A549 (cell line): ENCODE data around the gene NFASC. TPM values are rescaled to one million over a fixed set of nuclear protein-coding genes. Genes with fewer than 3 reads are reported as not detected.

ENCODE experiments used
- ATAC-seq, 2 experiments: fragments of 200-7000 bp in 1 of 2; fragments of >200 bp in 1 of 2; cut with Nextera tagmentation in 1 of 2; cut with Tn5 transposase in 1 of 2; 3 replicates each; pipeline versions ENCODE4 v1.8.0 to v1.9.1; 2018 to 2020; ENCODE audit warnings: mild to moderate bottlenecking in 1 of 2, moderate library complexity in 1 of 2
- CTCF ChIA-PET: fragments of 300-600 bp; sonication (Branson Sonifier 250); formaldehyde crosslinking; extraction: SDS; loops from one replicate; lab custom pipeline; 2021; ENCODE audit warnings: antibody characterized with exemption, inconsistent platforms; lab: Yijun Ruan, JAX
- POLR2A ChIA-PET: fragments of 350-600 bp; formaldehyde crosslinking; extraction: SDS; loops from one replicate; lab custom pipeline; 2021; ENCODE audit warnings: antibody characterized with exemption, inconsistent platforms; lab: Yijun Ruan, JAX
- DNase-seq, 2 experiments: peaks; one replicate each; pipeline versions ENCODE4 v3.0.0 to v3.0.0-alpha.2; 2011 to 2016; ENCODE audit warnings: low read depth in 1 of 2, low spot score in 1 of 2
- FAIRE-seq: peaks from 2 replicates; lab custom pipeline; 2011; peaks lifted over from hg19 to GRCh38; lab: Jason Lieb, UNC
- H3K27ac ChIP-seq, 2 experiments: fragments of >200 bp; sonication (Bioruptor Twin); formaldehyde crosslinking; 3 replicates each; pipeline ENCODE4 v1.5.1; 2016 to 2017
- H3K4me1 ChIP-seq: fragments of >200 bp; sonication (Bioruptor Twin); formaldehyde crosslinking; 3 replicates; pipeline ENCODE4 v1.6.1; 2016
- H3K4me2 ChIP-seq: fragments of >200 bp; sonication (Bioruptor Twin); formaldehyde crosslinking; 3 replicates; pipeline ENCODE4 v1.6.1; 2016
- H3K4me3 ChIP-seq: fragments of >200 bp; sonication (Bioruptor Twin); formaldehyde crosslinking; 3 replicates; pipeline ENCODE4 v1.5.1; 2016
- H3K9me3 ChIP-seq: fragments of >200 bp; sonication (Bioruptor Twin); formaldehyde crosslinking; 3 replicates; pipeline ENCODE4 v1.6.1; 2016
- BCL3 ChIP-seq: fragments of >200 bp; sonication (Bioruptor Twin); formaldehyde crosslinking; IDR thresholded peaks from 3 replicates; pipeline ENCODE4 v1.6.1; 2016
- BHLHE40 ChIP-seq: IDR thresholded peaks from 2 replicates; pipeline ENCODE4 v1.6.1; 2012; ENCODE audit warnings: low read depth, low read length, inconsistent platforms
- CBX2 ChIP-seq: fragments of 200-600 bp; sonication (generic); IDR thresholded peaks from 2 replicates; pipeline ENCODE4 v1.6.1; 2016; ENCODE audit warnings: low read depth, mild to moderate bottlenecking, borderline replicate concordance
- CBX8 ChIP-seq: fragments of 200-600 bp; sonication (generic); IDR thresholded peaks from 2 replicates; pipeline ENCODE4 v1.6.1; 2016
- CEBPB ChIP-seq, 2 experiments: fragments of >200 bp in 1 of 2; sonication (Bioruptor Twin) in 1 of 2; formaldehyde crosslinking in 1 of 2; IDR thresholded peaks; 2 replicates each; pipeline ENCODE4 v1.6.1; 2012 to 2016
- CHD2 ChIP-seq: fragments of 150-350 bp; IDR thresholded peaks from 2 replicates; pipeline ENCODE4 v1.6.1; 2014; ENCODE audit warnings: low read length; ENCODE audit not compliant: partially characterized antibody
- CTCF ChIP-seq: fragments of >200 bp; sonication (Bioruptor Twin); formaldehyde crosslinking; IDR thresholded peaks from 3 replicates; pipeline ENCODE4 v1.5.1; 2016
- EHF ChIP-seq: fragments of 250-450 bp; sonication (Bioruptor Pico); IDR thresholded peaks from 2 replicates; pipeline ENCODE4 v1.5.0; 2020; ENCODE audit warnings: mild to moderate bottlenecking
- EHMT2 ChIP-seq: fragments of 200-600 bp; sonication (generic); IDR thresholded peaks from 2 replicates; pipeline ENCODE4 v1.6.1; 2016; ENCODE audit warnings: antibody characterized with exemption, low read depth, mild to moderate bottlenecking, moderate library complexity
- ELK1 ChIP-seq: fragments of 150-350 bp; IDR thresholded peaks from 2 replicates; pipeline ENCODE4 v1.6.1; 2014; ENCODE audit warnings: low read depth, mild to moderate bottlenecking, low read length
- EP300 ChIP-seq, 2 experiments: fragments of >200 bp; sonication (Bioruptor Twin); formaldehyde crosslinking; IDR thresholded peaks; 2 replicates in 1 of 2; 3 replicates in 1 of 2; pipeline ENCODE4 v1.6.1; 2016 to 2017
- FOSL2 ChIP-seq, 2 experiments: fragments of 450-650 bp in 1 of 2; fragments of >200 bp in 1 of 2; sonication (Bioruptor Twin) in 1 of 2; formaldehyde crosslinking; IDR thresholded peaks; 2 replicates each; pipeline versions ENCODE4 v1.5.0 to v1.6.1; 2016 to 2020; ENCODE audit warnings: mild to moderate bottlenecking in 1 of 2, moderate library complexity in 1 of 2
- HDAC2 ChIP-seq: fragments of 200-600 bp; sonication (generic); IDR thresholded peaks from 2 replicates; pipeline ENCODE4 v1.6.1; 2016
- HEYL ChIP-seq: fragments of 250-450 bp; sonication (Bioruptor Pico); IDR thresholded peaks from 2 replicates; pipeline ENCODE4 v1.8.0; 2021; ENCODE audit warnings: mild to moderate bottlenecking, moderate library complexity
- HOXA7 ChIP-seq: fragments of 250-450 bp; sonication (Bioruptor Pico); IDR thresholded peaks from 2 replicates; pipeline ENCODE4 v1.5.0; 2020; ENCODE audit warnings: mild to moderate bottlenecking, moderate library complexity
- HOXB13 ChIP-seq: fragments of 250-450 bp; sonication (Bioruptor Pico); IDR thresholded peaks from 2 replicates; pipeline ENCODE4 v1.5.0; 2020; ENCODE audit warnings: low read depth, mild to moderate bottlenecking, moderate library complexity
- HOXB5 ChIP-seq: fragments of 250-450 bp; sonication (Bioruptor Pico); IDR thresholded peaks from 2 replicates; pipeline ENCODE4 v1.5.0; 2020; ENCODE audit warnings: mild to moderate bottlenecking, moderate library complexity
- JUNB ChIP-seq: fragments of >200 bp; sonication (Bioruptor Twin); formaldehyde crosslinking; IDR thresholded peaks from 2 replicates; pipeline ENCODE4 v1.6.1; 2016
- KDM1A ChIP-seq: fragments of 200-600 bp; sonication (generic); IDR thresholded peaks from 2 replicates; pipeline ENCODE4 v1.6.1; 2016; ENCODE audit warnings: low read depth, mild to moderate bottlenecking
- MAFK ChIP-seq: fragments of 450-650 bp; IDR thresholded peaks from 2 replicates; pipeline ENCODE4 v1.6.1; 2014; ENCODE audit not compliant: partially characterized antibody
- MYC ChIP-seq: IDR thresholded peaks from 2 replicates; pipeline ENCODE4 v1.6.1; 2012; ENCODE audit warnings: mild to moderate bottlenecking, inconsistent platforms, low read length, improper control_type of control experiment, borderline replicate concordance
- NFE2L2 ChIP-seq: fragments of 150-350 bp; conservative IDR thresholded peaks from 2 replicates; pipeline ENCODE4 v1.6.1; 2014; ENCODE audit warnings: low read length
- PHF8 ChIP-seq: fragments of 200-600 bp; sonication (generic); IDR thresholded peaks from 2 replicates; pipeline ENCODE4 v1.6.1; 2016; ENCODE audit warnings: low read depth, mild to moderate bottlenecking, antibody characterized with exemption, moderate library complexity, borderline replicate concordance
- POLR2A ChIP-seq: IDR thresholded peaks from 2 replicates; pipeline ENCODE4 v1.6.1; 2012; ENCODE audit warnings: mild to moderate bottlenecking, low read length
- POLR2AphosphoS2 ChIP-seq: conservative IDR thresholded peaks from 2 replicates; pipeline ENCODE4 v1.6.1; 2012; ENCODE audit warnings: low read length, improper control_type of control experiment, inconsistent platforms
- RAD21 ChIP-seq, 2 experiments: fragments of >200 bp in 1 of 2; sonication (Bioruptor Twin) in 1 of 2; formaldehyde crosslinking in 1 of 2; IDR thresholded peaks in 1 of 2; conservative IDR thresholded peaks in 1 of 2; 2 replicates in 1 of 2; 3 replicates in 1 of 2; pipeline ENCODE4 v1.6.1; 2012 to 2018; ENCODE audit warnings: inconsistent platforms in 1 of 2
- RARB ChIP-seq: fragments of 250-450 bp; sonication (Bioruptor Pico); IDR thresholded peaks from 2 replicates; pipeline ENCODE4 v1.8.0; 2021; ENCODE audit warnings: mild to moderate bottlenecking, moderate library complexity
- RCOR1 ChIP-seq: fragments of 150-350 bp; IDR thresholded peaks from 2 replicates; pipeline ENCODE4 v1.6.1; 2014; ENCODE audit warnings: antibody characterized with exemption, low read length, low read depth
- RFX5 ChIP-seq: fragments of 450-650 bp; IDR thresholded peaks from 2 replicates; pipeline ENCODE4 v1.7.1; 2014; ENCODE audit warnings: antibody characterized with exemption, mild to moderate bottlenecking, moderate library complexity
- RNF2 ChIP-seq: fragments of 200-600 bp; sonication (generic); IDR thresholded peaks from 2 replicates; pipeline ENCODE4 v1.6.1; 2016; ENCODE audit warnings: low read depth, mild to moderate bottlenecking, antibody characterized with exemption, moderate library complexity, borderline replicate concordance
- TFCP2L1 ChIP-seq: fragments of 250-450 bp; sonication (Bioruptor Pico); IDR thresholded peaks from 2 replicates; pipeline ENCODE4 v1.5.0; 2021; ENCODE audit warnings: mild to moderate bottlenecking
- USF2 ChIP-seq: fragments of 450-650 bp; IDR thresholded peaks from 2 replicates; pipeline ENCODE4 v1.6.1; 2014; ENCODE audit warnings: antibody characterized with exemption
- ZFP36 ChIP-seq: fragments of 450-650 bp; IDR thresholded peaks from 2 replicates; pipeline ENCODE4 v1.6.1; 2014; ENCODE audit warnings: borderline replicate concordance; ENCODE audit not compliant: partially characterized antibody
- ZSCAN20 ChIP-seq: fragments of 250-450 bp; sonication (Bioruptor Pico); IDR thresholded peaks from 2 replicates; pipeline ENCODE4 v1.8.0; 2022; ENCODE audit warnings: mild to moderate bottlenecking, moderate library complexity
- WGBS: methylation state at CpG from one replicate; pipeline ENCODE4 v1.1.6; 2017; ENCODE audit errors: missing lambda C conversion rate; 5-methylcytosine and 5-hydroxymethylcytosine counted together
- polyA plus RNA-seq, 4 experiments: library from polyadenylated mRNA; depleted of rRNA in 3 of 4; stranded (reverse); fragments of >200 nt; fragmentation: RNase III in 1 of 4; extraction: RNeasy Plus Mini Kit Qiagen cat#74134 plus additional on column Dnase treatment in 1 of 4; gene quantifications; 2 replicates in 3 of 4; 3 replicates in 1 of 4; pipeline ENCODE4 v1.2.3, GENCODE V29; 2011 to 2017

NFASC gene
- polyA plus RNA-seq, 2 of the 4 experiments (the other 2 are of a cell fraction): 0.27 to 0.39 TPM

GRCh38 chr1:204868340-204868700, 2.3 kb upstream of the NFASC start:
- Histone ChIP-seq H3K4me2 (no peak overlapping the region), H3K4me1 (no peaks in the 10 kb centered on the region), H3K27ac (no peak overlapping the region), H3K4me3 (no peak overlapping the region), H3K9me3 (no peaks in the 10 kb centered on the region)
- TF ChIP-seq HOXB13 (CRISPR knock-in tag): no peak
- TF ChIP-seq RAD21 (conservative IDR thresholded peaks at IDR 0.05 in 1 of 2, IDR thresholded peaks at IDR 0.05 in 1 of 2): no peak
- no peak for TF ChIP-seq CBX8
- TF ChIP-seq ZSCAN20: no peak
- no peak for TF ChIP-seq ELK1
- no peak for TF ChIP-seq HOXB5 (CRISPR knock-in tag)
- TF ChIP-seq RNF2: no peak
- no peak for TF ChIP-seq BCL3
- no peak for TF ChIP-seq JUNB
- no peak for TF ChIP-seq RCOR1
- no peak for TF ChIP-seq RFX5
- no peak for TF ChIP-seq MAFK
- TF ChIP-seq NFE2L2: no peak
- TF ChIP-seq POLR2A: no peak
- TF ChIP-seq FOSL2 (IDR thresholded peaks at IDR 0.05): no peak
- no peak for TF ChIP-seq FOSL2 (CRISPR knock-in tag; IDR thresholded peaks at IDR 0.05)
- TF ChIP-seq POLR2AphosphoS2: no peak
- TF ChIP-seq PHF8: no peak
- no peak for TF ChIP-seq CBX2
- no peak for TF ChIP-seq CTCF
- FAIRE-seq (no peak), ATAC-seq (peak; percentile 31 to 37; a peak in 1 of 6 replicates), DNase-seq (no peak)
- WGBS: 46% methylated on average over 7 of the region's 7 CpGs
- CTCF ChIA-PET: no interaction called here
- POLR2A ChIA-PET: no interaction called here

GRCh38 chr1:204869097-204869496, 1.6 kb upstream of the NFASC start:
- POLR2A ChIA-PET: no interaction called here
- no peak overlapping the region for H3K27ac ChIP-seq
- DNase-seq (no peak), ATAC-seq (no peak), FAIRE-seq (no peak)
- no peaks in the 10 kb centered on the region for H3K9me3 ChIP-seq
- CTCF ChIA-PET: no interaction called here
- H3K4me1 ChIP-seq: no peaks in the 10 kb centered on the region
- H3K4me2 ChIP-seq: no peak overlapping the region
- TF ChIP-seq USF2 (no peak), HOXA7 (CRISPR knock-in tag) (no peak), HDAC2 (no peak), RNF2 (no peak), KDM1A (no peak), RARB (CRISPR knock-in tag) (no peak), CEBPB (IDR thresholded peaks at IDR 0.05) (no peak), EHF (CRISPR knock-in tag) (no peak), CHD2 (no peak), BCL3 (no peak), EHMT2 (no peak), TFCP2L1 (CRISPR knock-in tag) (no peak), EP300 (IDR thresholded peaks at IDR 0.05) (no peak), BHLHE40 (no peak), ZFP36 (no peak), ZSCAN20 (no peak), HEYL (CRISPR knock-in tag) (no peak), RFX5 (no peak), MYC (no peak), POLR2AphosphoS2 (no peak)
- 6% methylated on average over 3 of the region's 3 CpGs for WGBS
- H3K4me3 ChIP-seq: no peak overlapping the region
